ENCODE data around the gene KLHL21. TPM values are rescaled to one million over a fixed set of nuclear protein-coding genes. Genes with fewer than 3 reads are reported as not detected.

Gene KLHL21
- total RNA-seq, 1 donor from 2014 or later = 147 TPM

GRCh38 chr1:6623269-6623965 is 20.7 kb upstream of the KLHL21 start:
- TF ChIP-seq CTCF (IDR thresholded peaks at IDR 0.05) = no peak
- H3K9me3 ChIP-seq = no peaks in the 10 kb centered on the region
- peaks cover 4 to 14% of the 10 kb centered on the region in 2 donors for H3K4me1 ChIP-seq
- no peak overlapping the region for H3K27ac ChIP-seq
- no peaks in the 10 kb centered on the region for H3K27me3 ChIP-seq
- no peak overlapping the region for H3K4me3 ChIP-seq
- H3K36me3 ChIP-seq = peaks cover 42 to 47% of the 10 kb centered on the region in 2 donors
- intact Hi-C loops (cut with DNase I) = loop anchor here (10.0 kb wide), 1 partner anchor 81 kb away; the partner anchor contains the start of gene DNAJC11
- DNase-seq (ENCODE audit: low spot score in 2 of 2) = no peak

GRCh38 chr1:6622396-6623152 is 19.9 kb upstream of the KLHL21 start:
- no peak for DNase-seq (ENCODE audit: low spot score in 2 of 2)
- peaks cover 34 to 52% of the 10 kb centered on the region in 2 donors for H3K36me3 ChIP-seq
- H3K4me1 ChIP-seq = peaks cover 4 to 14% of the 10 kb centered on the region in 2 donors
- H3K4me3 ChIP-seq = no peak overlapping the region
- intact Hi-C loops (cut with DNase I) = loop anchor here (10.0 kb wide), 1 partner anchor 82 kb away; the partner anchor contains the start of gene DNAJC11
- no peak for TF ChIP-seq CTCF (IDR thresholded peaks at IDR 0.05)
- no peak overlapping the region for H3K27ac ChIP-seq
- H3K9me3 ChIP-seq = no peaks in the 10 kb centered on the region
- H3K27me3 ChIP-seq = no peaks in the 10 kb centered on the region

GRCh38 chr1:6621429-6622391 is 19.0 kb upstream of the KLHL21 start:
- no peak overlapping the region for H3K4me3 ChIP-seq
- H3K4me1 ChIP-seq = peaks cover 4 to 14% of the 10 kb centered on the region in 2 donors
- DNase-seq (ENCODE audit: low spot score in 2 of 2) = no peak
- TF ChIP-seq CTCF (IDR thresholded peaks at IDR 0.05) = no peak
- H3K27ac ChIP-seq = no peak overlapping the region
- intact Hi-C loops (cut with DNase I) = loop anchor here (10.0 kb wide), 1 partner anchor 83 kb away; the partner anchor contains the start of gene DNAJC11
- peaks cover 34 to 52% of the 10 kb centered on the region in 2 donors for H3K36me3 ChIP-seq
- no peaks in the 10 kb centered on the region for H3K27me3 ChIP-seq
- no peaks in the 10 kb centered on the region for H3K9me3 ChIP-seq

- H3K36me3 ChIP-seq = peaks cover 34 to 52% of the 10 kb centered on the region in 2 donors
- no peaks in the 10 kb centered on the region for H3K9me3 ChIP-seq
- TF ChIP-seq CTCF (IDR thresholded peaks at IDR 0.05) = no peak
- no peak for DNase-seq (ENCODE audit: low spot score in 2 of 2)
- no peaks in the 10 kb centered on the region for H3K27me3 ChIP-seq
- no peak overlapping the region for H3K4me3 ChIP-seq
- intact Hi-C loops (cut with DNase I) = no loop called here
- no peaks in the 10 kb centered on the region for H3K4me1 ChIP-seq
- no peak overlapping the region for H3K27ac ChIP-seq
Measured at GRCh38 chr1:6619045-6619444, 16.4 kb upstream of the KLHL21 start.

All from ascending aorta (tissue), 2 donors.